Dendritic cell treated with granulocyte-macrophage colony-stimulating factor and Interleukin-4, amounts not matched to agents 40 ng/mL and 50 ng/mL, for 4 days (primary cell): ENCODE measurements around the gene GOLGA8B.
"Not testable (repeated sequence)": the region's sequence is repeated elsewhere in the genome, so short reads cannot be mapped to it uniquely, and the experiment has no call there.

ENCODE experiments used
- H3K27ac Mint-ChIP-seq: one replicate; pipeline ENCODE4 v1.8.0; 2022; ENCODE audit warnings: mild to moderate bottlenecking, mixed read lengths
- H3K27me3 Mint-ChIP-seq: one replicate; pipeline ENCODE4 v1.8.0; 2022; ENCODE audit warnings: mild to moderate bottlenecking, mixed read lengths
- H3K36me3 Mint-ChIP-seq: one replicate; pipeline ENCODE4 v1.8.0; 2022; ENCODE audit warnings: low read depth, mixed read lengths
- H3K4me1 Mint-ChIP-seq: one replicate; pipeline ENCODE4 v1.8.0; 2022; ENCODE audit warnings: low read depth, mixed read lengths
- H3K4me3 Mint-ChIP-seq: one replicate; pipeline ENCODE4 v1.8.0; 2022; ENCODE audit warnings: mild to moderate bottlenecking, moderate library complexity, mixed read lengths
- H3K9me3 Mint-ChIP-seq: one replicate; pipeline ENCODE4 v1.8.0; 2022; ENCODE audit warnings: mixed read lengths
- intact Hi-C: fragments of 100-400 bp; cut with micrococcal nuclease; formaldehyde crosslinking; loops from one replicate; pipeline ENCODE4 v1.15.0; 2022

The GOLGA8B gene

GRCh38 chr15:34559764-34560163 lies 23.7 kb downstream of the GOLGA8B start:
- H3K27me3 Mint-ChIP-seq, intact Hi-C loops, H3K36me3 Mint-ChIP-seq, H3K4me1 Mint-ChIP-seq, H3K4me3 Mint-ChIP-seq, H3K27ac Mint-ChIP-seq, H3K9me3 Mint-ChIP-seq: not testable (repeated sequence)

GRCh38 chr15:34555162-34555561 lies 28.3 kb downstream of the GOLGA8B start:
- H3K36me3 Mint-ChIP-seq, H3K4me3 Mint-ChIP-seq, H3K27ac Mint-ChIP-seq, H3K27me3 Mint-ChIP-seq, intact Hi-C loops, H3K9me3 Mint-ChIP-seq, H3K4me1 Mint-ChIP-seq: not testable (repeated sequence)

- H3K4me1 Mint-ChIP-seq, H3K27me3 Mint-ChIP-seq, H3K9me3 Mint-ChIP-seq, H3K27ac Mint-ChIP-seq, H3K4me3 Mint-ChIP-seq, intact Hi-C loops, H3K36me3 Mint-ChIP-seq: not testable (repeated sequence)
Observed at GRCh38 chr15:34554716-34555115, 28.7 kb downstream of the GOLGA8B start.

DNA sequence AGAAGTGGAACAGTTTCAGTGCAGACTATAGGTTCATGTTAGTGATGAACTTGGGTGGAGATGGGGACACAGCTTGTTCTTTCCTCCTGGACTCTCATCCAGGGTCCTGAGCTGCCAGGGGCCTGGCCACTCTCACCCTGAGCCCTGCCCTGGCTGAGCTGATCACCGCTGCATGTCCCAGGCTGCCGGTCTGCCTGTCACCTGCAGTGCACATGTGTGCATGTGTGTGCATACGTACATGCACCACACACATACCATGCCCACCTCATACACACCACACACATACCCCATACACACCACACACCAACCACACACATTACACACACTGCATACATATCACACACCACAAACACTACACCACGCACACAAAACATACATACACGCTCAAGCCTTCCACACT lies 29.3 kb downstream of the GOLGA8B start:
- H3K27me3 Mint-ChIP-seq, H3K4me1 Mint-ChIP-seq, intact Hi-C loops, H3K9me3 Mint-ChIP-seq, H3K27ac Mint-ChIP-seq, H3K36me3 Mint-ChIP-seq, H3K4me3 Mint-ChIP-seq: not testable (repeated sequence)

- intact Hi-C loops, H3K4me1 Mint-ChIP-seq, H3K27me3 Mint-ChIP-seq, H3K4me3 Mint-ChIP-seq, H3K27ac Mint-ChIP-seq, H3K36me3 Mint-ChIP-seq, H3K9me3 Mint-ChIP-seq: not testable (repeated sequence)
Observed at GRCh38 chr15:34550129-34550528, 33.3 kb downstream of the GOLGA8B start.

- H3K36me3 Mint-ChIP-seq, H3K27me3 Mint-ChIP-seq, H3K4me3 Mint-ChIP-seq, intact Hi-C loops, H3K9me3 Mint-ChIP-seq, H3K27ac Mint-ChIP-seq, H3K4me1 Mint-ChIP-seq: not testable (repeated sequence)
Observed at GRCh38 chr15:34549381-34549809, 34.1 kb downstream of the GOLGA8B start.

GRCh38 chr15:34543860-34544649 lies 39.4 kb downstream of the GOLGA8B start:
- H3K27ac Mint-ChIP-seq, intact Hi-C loops, H3K27me3 Mint-ChIP-seq, H3K4me1 Mint-ChIP-seq, H3K4me3 Mint-ChIP-seq, H3K36me3 Mint-ChIP-seq, H3K9me3 Mint-ChIP-seq: not testable (repeated sequence)

GRCh38 chr15:34535857-34536256 lies 47.6 kb downstream of the GOLGA8B start:
- H3K9me3 Mint-ChIP-seq, H3K36me3 Mint-ChIP-seq, H3K27me3 Mint-ChIP-seq, H3K4me3 Mint-ChIP-seq, H3K4me1 Mint-ChIP-seq, H3K27ac Mint-ChIP-seq, intact Hi-C loops: not testable (repeated sequence)
